OCI-M2 (cell line): Measurements from ENCODE around the gene ATPAF1.

Experiments
- DNase-seq: peaks from one replicate; lab custom pipeline; 2025; ENCODE audit not compliant: unreplicated experiment; lab: John Stamatoyannopoulos, UW

Gene ATPAF1

GRCh38 chr1:46617108-46617800 lies 50.9 kb downstream of the ATPAF1 start:
- DNase-seq = no peak

- DNase-seq = no peak
Measured at GRCh38 chr1:46616277-46617107, 51.7 kb downstream of the ATPAF1 start, which contains the start of gene MOB3C. MOB3C (minus strand) TSS chr1:46616811; CDS start chr1:46613321, 3,490 bp downstream.

GRCh38 chr1:46615735-46616134 lies 52.4 kb downstream of the ATPAF1 start:
- DNase-seq = no peak

- no peak for DNase-seq
Measured at GRCh38 chr1:46615088-46615487, 53.1 kb downstream of the ATPAF1 start.

GRCh38 chr1:46614604-46614984 lies 53.6 kb downstream of the ATPAF1 start:
- DNase-seq = no peak

GRCh38 chr1:46613661-46614603 lies 54.2 kb downstream of the ATPAF1 start:
- DNase-seq = no peak

- DNase-seq = no peak
Measured at GRCh38 chr1:46612937-46613660, 55.1 kb downstream of the ATPAF1 start.

GRCh38 chr1:46611691-46612221 lies 56.4 kb downstream of the ATPAF1 start:
- DNase-seq = no peak

- DNase-seq = no peak
Measured at GRCh38 chr1:46607345-46608130, 60.6 kb downstream of the ATPAF1 start.

GRCh38 chr1:46606255-46606965 lies 61.8 kb downstream of the ATPAF1 start:
- no peak for DNase-seq

GRCh38 chr1:46605232-46605631 lies 62.9 kb downstream of the ATPAF1 start:
- no peak for DNase-seq

GRCh38 chr1:46603858-46604549 lies 64.2 kb downstream of the ATPAF1 start, which contains the start of gene MKNK1:
MKNK1 (minus strand) TSS chr1:46604268; CDS start chr1:46583327, 20,941 bp downstream.
- peak; percentile 85 for DNase-seq

GRCh38 chr1:46603481-46603857 lies 64.7 kb downstream of the ATPAF1 start:
- DNase-seq = no peak

GRCh38 chr1:46601257-46602007 lies 66.7 kb downstream of the ATPAF1 start:
- DNase-seq = no peak

- no peak for DNase-seq
Measured at GRCh38 chr1:46599059-46599970, 68.8 kb downstream of the ATPAF1 start.

GRCh38 chr1:46596846-46597245 lies 71.3 kb downstream of the ATPAF1 start:
- no peak for DNase-seq
